Dermis blood vessel endothelial cell (primary cell): Measurements from ENCODE around the gene GOLGA8O. TPM values are rescaled to one million over a fixed set of nuclear protein-coding genes. Genes with fewer than 3 reads are reported as not detected.
"Not testable (repeated sequence)": the region's sequence is repeated elsewhere in the genome, so short reads cannot be mapped to it uniquely, and the experiment has no call there.

Experiments used
- DNase-seq: peaks from one replicate; pipeline ENCODE4 v3.0.0; 2010
- total RNA-seq: library from RNA; depleted of rRNA; stranded (reverse); fragments of >200 nt; gene quantifications from 2 replicates; pipeline ENCODE4 v1.2.3, GENCODE V29; 2014

The GOLGA8O gene, protein sequence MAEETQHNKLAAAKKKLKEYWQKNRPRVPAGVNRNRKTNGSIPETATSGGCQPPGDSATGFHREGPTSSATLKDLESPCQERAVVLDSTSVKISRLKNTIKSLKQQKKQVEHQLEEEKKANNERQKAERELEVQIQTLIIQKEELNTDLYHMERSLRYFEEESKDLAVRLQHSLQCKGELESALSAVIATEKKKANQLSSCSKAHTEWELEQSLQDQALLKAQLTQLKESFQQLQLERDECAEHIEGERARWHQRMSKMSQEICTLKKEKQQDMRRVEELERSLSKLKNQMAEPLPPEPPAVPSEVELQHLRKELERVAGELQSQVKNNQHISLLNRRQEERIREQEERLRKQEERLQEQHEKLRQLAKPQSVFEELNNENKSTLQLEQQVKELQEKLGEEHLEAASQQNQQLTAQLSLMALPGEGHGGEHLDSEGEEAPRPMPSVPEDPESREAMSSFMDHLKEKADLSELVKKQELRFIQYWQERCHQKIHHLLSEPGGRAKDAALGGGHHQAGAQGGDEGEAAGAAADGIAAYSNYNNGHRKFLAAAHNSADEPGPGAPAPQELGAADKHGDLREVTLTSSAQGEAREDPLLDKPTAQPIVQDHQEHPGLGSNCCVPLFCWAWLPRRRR
- 0.09 and 0.51 TPM in 2 replicates for total RNA-seq

DNA sequence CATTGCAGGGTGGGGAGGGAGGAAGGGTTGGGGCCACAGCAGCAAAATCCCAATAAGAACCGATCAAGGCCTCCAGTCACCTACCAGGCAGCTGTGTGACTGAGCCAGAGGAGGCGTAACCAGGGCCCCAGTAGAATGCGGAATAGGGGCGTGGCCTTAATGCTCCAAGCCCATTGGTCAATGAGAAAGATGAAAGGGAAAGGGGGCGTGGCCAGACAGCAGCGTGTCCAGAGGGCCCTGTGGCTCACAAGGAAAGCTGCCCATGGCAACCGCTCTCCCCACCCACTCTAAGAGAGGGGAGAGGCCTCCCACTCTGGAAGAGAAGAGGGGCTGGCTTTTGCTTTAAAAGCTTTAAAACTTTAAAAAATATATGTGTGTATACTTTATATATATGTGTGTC, at the start of gene GOLGA8O:
Gene GOLGA8O, minus strand, starts transcription at position 101 of the 400 bp plus-strand sequence. Its CDS starts 98 bp downstream, at position 3.
- DNase-seq = not testable (repeated sequence)

DNA sequence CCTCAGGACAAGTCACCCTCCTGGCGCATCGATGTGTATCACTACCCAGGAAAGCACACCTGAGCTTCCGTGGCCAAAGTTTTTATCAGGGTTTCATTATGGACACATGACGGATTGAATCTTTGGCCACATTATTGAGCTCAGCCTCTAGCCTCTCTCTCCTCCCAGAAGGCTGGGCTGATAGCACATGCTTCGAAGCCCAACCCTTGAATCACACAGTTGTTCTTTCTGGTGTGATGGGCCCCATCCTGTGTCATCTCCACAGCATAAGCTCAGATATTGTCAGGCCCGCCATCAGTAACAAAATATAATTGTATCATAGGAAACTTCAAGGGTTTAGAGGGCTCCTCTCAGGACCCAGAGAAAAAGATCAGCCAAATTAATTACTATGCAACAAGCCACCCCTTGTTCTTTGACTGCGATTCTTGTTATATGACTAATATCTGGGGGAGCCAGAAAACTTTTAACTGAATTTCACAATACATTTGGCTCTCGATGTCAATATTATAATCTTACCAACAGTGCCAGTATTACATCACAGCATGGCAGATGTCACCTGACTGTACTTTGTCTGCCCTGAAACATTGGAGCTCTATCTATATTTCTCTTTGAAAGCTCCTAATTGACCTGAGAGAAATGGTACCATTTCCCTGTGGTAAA, 48.8 kb upstream of the GOLGA8O start:
- not testable (repeated sequence) for DNase-seq

DNA sequence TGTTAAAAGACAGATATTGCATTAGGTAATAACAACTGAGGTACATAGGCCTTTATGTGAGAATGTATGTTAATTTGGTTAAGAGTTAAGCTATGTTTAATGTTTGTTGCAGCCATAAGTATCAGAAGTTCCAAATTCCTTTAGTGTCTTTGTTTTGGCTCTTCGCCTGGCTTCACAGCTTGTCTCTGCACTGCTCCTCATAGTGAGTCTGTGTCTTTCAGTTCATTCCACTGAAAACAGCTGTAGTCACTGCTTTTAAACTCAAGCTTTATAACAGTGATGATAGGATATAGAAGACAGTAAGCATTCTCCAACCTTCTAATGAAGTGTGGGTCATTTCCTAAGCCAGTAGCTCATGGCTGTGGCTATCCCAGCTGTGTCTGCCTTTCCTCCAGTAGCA, 47.5 kb upstream of the GOLGA8O start:
- not testable (repeated sequence) for DNase-seq

DNA sequence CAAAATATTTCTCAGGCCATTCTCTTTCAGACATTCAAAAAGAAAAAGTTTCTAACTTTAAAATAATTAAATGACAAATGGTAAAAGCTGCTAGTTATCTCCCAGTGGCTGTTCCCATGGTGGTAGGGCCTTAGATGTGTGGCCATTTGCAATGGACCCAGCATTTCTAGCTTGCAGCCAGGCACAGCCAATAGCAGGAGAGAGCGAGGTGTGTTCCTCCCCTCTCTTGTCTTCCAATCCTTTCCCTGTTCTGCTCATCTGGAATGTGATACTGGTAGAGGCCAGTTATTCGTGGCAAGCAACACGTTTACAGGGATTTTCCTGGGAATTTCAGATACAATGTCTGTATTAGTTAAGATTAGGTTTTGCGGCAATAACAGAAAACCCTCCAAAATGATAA, 37.3 kb upstream of the GOLGA8O start:
- DNase-seq = not testable (repeated sequence)

DNA sequence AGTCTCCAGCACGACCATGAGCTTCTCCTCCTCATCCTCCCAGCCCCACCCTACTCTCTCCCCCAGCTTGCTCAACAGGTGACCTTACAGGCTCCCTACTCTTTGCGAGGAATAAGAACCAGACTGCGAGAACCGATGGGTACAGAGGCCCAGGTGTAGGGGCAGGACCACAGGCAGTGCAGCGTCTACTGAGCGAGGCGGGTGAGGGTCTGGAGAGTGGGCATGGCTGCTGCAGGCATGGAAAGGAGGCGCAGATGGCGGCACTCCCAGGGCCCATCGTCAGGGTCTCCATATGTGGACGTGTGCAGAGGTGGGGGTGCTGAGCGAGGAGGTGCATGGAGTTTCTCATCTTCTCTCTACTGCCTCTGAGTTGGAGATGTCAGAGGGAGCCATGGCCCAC, 31.0 kb upstream of the GOLGA8O start:
- DNase-seq = not testable (repeated sequence)

DNA sequence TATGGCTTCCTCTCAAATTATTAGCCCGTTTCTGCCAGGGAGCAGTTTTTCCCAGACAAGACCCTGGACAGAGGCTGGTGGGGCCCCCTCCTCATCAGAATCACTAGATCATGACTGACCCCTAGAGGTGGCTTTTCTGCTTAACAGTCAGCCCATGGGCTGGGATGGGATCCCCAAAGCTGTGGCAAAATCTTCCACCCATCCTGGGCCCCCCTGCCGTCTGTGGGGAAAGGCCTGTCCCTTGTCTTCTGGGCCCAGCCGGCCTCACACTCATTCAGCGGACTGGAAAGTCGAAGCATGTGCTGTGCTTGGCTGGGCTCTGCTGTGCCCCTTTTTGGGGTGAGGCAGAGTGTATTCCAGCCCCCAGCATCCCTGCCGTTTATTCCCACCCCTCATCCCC, 27.9 kb upstream of the GOLGA8O start:
- not testable (repeated sequence) for DNase-seq

DNA sequence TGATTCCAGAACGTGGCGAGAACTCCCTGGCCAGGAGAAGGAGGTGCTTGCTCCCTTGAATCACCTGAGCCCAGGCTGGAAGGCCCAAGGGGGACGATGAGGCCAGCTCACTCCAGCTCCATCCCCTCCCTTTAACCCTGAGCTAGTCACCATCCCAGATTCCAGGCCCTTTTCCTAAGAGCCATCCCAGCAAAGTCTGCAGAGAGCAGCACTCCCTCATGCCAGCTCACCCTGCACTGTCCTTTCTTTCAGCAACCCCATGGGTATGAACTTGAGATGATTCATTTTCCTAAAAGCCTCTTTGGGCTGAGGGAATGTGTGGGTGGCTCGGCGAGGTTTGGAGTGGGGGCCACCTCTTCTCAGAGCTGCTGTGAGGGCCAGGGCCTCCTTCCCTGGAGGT, 26.2 kb upstream of the GOLGA8O start:
- DNase-seq = not testable (repeated sequence)

DNA sequence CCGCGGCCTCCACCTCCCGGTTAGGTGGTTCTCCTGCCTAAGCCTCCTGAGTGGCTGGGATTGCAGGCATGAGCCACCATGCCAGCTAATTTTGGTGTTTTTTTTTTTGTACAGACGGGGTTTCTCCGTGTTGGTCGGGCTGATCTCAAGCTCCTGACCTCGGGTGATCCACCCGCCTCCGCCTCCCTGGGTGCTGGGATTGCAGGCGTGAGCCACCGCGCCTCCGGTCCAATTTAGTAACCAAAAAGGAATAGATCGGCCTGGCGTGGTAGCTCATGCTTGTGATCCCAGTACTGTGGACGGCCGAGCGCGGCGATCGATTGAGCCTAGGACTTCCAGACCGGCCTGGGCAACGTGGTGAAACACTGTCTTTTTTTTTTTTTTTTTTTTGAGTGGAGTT, 12.6 kb upstream of the GOLGA8O start:
- not testable (repeated sequence) for DNase-seq

DNA sequence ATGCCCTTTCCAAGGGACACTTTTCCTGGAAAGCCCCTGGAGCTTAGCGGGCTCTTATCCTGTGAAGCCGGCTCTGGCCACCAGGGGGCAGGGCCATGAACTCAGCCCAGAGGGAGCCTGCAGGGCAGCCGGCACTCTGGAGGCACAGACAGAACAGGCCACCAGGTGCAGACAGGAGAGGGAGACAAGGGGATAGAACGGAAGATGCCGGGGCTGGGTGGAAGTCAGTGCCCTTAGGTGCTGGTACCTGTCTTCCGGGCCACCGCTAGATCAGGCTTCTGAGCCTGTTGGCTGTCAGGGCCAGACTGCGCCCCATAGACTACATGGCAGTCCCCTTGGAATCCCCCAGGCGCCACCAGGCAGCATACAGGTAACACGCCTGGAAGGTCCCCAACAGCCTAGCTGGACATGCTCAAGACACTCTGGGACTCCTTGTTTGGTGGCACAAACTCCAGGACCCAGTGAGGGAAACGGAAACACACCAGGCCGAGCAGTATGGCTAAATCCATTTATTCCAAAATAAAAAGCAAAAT, 14.9 kb downstream of the GOLGA8O start:
- DNase-seq = not testable (repeated sequence)

DNA sequence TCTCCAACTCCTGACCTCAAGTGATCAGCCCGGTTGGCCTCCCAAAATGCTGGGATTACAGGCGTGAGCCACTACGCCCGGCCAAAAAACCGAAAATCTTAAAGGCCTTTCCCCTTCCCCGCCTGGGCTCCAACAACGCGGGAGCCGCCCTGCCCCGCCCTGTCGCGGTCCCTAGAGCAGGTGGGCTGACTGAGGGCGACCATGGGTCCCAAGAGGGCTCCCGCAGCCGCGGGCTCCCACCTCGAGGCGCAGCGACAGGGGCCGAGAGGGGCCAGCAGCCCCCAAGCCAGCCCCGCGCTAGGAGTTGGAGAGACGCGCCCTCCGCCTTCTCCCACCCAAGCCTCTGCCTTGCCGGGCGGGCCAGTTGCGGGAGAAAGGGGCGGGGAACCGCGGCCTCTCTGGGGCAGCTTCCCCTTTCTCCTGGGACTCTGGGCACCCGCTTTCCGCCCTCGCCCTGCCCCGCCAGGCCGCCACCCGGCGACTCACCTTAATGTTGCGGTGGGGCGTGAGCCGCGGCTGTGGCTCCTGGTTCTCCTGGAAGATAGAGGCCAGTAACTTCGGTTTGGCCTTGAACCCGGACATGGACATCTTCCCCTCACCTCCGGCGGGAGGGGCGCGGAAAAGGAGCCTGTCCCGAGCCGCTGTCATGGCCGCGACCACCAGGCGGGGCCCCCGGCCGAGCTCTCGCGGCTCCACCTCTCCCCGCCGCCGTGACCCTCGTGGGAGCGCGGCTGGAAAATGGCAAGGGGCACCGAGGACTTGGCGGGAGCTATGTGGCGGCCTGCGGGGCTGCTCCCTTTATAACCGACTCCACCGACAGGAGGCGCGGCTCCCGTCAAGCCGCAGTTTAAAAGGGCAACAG, 21.1 kb downstream of the GOLGA8O start:
- DNase-seq = not testable (repeated sequence)

DNA sequence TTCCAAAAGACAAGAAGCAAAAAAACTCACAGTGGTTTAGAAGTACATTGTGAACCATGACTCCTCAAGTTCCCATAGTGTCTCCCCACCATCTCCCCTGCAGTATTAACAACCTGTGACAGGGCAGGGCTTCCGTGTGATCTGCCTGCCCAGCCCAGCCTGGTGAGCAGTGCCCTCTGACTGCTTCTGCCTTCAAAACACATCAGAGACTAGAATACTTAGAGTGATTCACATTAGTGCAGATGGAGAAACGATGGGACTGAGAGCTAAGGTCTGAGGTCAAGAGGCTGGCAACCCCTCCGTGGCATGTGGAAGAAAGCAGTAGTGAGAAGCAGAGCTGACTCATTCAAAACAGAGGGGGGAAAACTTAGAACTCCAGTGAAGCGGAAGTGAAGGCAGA, 27.8 kb downstream of the GOLGA8O start:
- DNase-seq = not testable (repeated sequence)

DNA sequence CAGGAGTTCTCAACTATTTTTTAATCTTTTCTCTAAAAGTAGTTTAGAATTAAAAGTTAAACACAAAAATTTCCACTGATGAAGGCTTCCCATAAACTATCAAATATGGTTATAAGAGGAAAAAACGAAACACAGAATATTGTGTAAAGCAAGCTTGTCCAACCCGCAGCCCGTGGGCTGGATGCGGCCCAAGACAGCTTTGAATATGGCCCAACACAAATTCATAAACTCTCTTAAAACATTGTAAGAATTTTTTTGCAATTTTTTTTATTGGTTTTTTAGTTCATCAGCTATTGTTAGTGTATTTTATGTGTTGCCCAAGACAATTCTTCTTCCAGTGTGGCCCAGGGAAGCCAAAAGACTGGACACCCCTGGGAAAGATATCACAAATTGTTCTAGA, 28.9 kb downstream of the GOLGA8O start:
- not testable (repeated sequence) for DNase-seq

DNA sequence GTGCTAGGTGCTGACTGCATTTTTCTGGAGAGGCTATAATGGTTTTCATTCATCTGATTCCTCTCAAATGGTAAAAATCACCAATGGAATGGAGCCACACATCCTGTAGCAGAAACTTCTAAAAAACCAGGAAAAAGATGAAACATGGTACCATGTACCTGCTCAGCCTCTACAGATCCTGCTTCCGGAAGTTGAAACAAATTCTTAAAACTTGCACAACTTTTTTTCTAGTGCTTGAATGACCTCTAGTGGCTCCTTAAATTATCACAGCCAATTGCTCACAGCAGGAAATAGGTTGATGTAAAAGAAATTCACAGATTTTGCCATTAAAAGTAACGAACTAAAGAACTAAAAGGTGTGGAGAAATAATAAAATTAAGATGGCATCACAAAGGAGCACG, 47.5 kb downstream of the GOLGA8O start:
- not testable (repeated sequence) for DNase-seq

DNA sequence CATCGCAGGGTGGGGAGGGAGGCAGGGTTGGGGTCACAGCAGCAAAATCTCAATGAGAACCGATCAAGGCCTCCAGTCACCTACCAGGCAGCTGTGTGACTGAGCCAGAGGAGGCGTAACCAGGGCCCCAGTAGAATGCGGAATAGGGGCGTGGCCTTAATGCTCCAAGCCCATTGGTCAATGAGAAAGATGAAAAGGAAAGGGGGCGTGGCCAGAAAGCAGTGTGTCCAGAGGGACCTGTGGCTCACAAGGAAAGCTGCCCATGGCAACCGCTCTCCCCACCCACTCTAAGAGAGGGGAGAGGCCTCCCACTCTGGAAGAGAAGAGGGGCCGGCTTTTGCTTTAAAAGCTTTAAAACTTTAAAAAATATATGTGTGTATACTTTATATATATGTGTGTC, 52.2 kb downstream of the GOLGA8O start, which contains the start of gene GOLGA8K:
Gene GOLGA8K, minus strand, starts transcription at position 101 of the 400 bp plus-strand sequence. Its CDS starts 98 bp downstream, at position 3.
- not testable (repeated sequence) for DNase-seq

DNA sequence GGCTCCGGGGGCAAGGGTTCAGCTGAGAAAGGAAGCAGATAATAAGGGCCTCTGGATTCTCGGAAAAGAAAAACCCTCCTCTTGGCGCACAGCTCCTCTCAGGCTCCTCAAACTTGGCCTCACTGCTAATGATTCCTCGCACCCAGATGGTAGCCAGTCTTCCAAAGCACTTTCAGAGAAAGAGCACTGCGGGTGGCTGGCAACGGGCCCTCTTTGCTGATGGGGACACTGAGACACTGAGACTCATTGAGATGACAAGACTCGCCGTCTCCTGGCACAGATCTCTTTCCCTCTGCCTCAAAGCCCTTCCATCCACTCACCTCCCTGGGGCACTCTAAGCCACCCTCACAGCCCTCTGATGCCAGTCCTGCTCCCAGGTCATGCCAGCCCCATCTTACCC, 58.9 kb downstream of the GOLGA8O start:
- not testable (repeated sequence) for DNase-seq

Other genes with a start within 250 kb of the GOLGA8O start
- 0.17 and 0.19 TPM in 2 replicates for gene GOLGA8K, start 52.3 kb downstream of the GOLGA8O start, total RNA-seq
- gene GOLGA8N, start 137.8 kb upstream of the GOLGA8O start, total RNA-seq = 1.2 TPM in 2 replicates
- 8.0 and 34.6 TPM in 2 replicates for gene ARHGAP11A, start 159.9 kb upstream of the GOLGA8O start, total RNA-seq
- 0.34 TPM in 1 of 2 replicates, not detected in the other for gene SCG5, start 186.1 kb upstream of the GOLGA8O start, total RNA-seq